CD4-positive, alpha-beta T cell treated with Interleukin-17A for 1 hour (primary cell): Measurements from ENCODE around the gene ABCC1.
"Not testable (repeated sequence)": the region's sequence is repeated elsewhere in the genome, so short reads cannot be mapped to it uniquely, and the experiment has no call there.

Source experiments
- DNase-seq: peaks from one replicate; pipeline ENCODE4 v3.0.0-alpha.2; 2020

Gene ABCC1

GRCh38 chr16:16092925-16093627, 143.7 kb downstream of the ABCC1 start:
- no peak for DNase-seq

GRCh38 chr16:16093628-16094332, 144.4 kb downstream of the ABCC1 start:
- no peak for DNase-seq

GRCh38 chr16:16095646-16096045, 146.2 kb downstream of the ABCC1 start:
- no peak for DNase-seq

GRCh38 chr16:16096121-16096857, 146.9 kb downstream of the ABCC1 start:
- DNase-seq, result no peak

- DNase-seq, result no peak
Measured at GRCh38 chr16:16096858-16097213, 147.4 kb downstream of the ABCC1 start.

- no peak for DNase-seq
Measured at GRCh38 chr16:16099320-16099719, 149.9 kb downstream of the ABCC1 start.

- DNase-seq, result no peak
Measured at GRCh38 chr16:16100631-16101030, 151.2 kb downstream of the ABCC1 start.

- no peak for DNase-seq
Measured at GRCh38 chr16:16101585-16101984, 152.2 kb downstream of the ABCC1 start.

- DNase-seq, result no peak
Measured at GRCh38 chr16:16102738-16103137, 153.3 kb downstream of the ABCC1 start.

- not testable (repeated sequence) for DNase-seq
Measured at GRCh38 chr16:16104132-16104803, 154.9 kb downstream of the ABCC1 start.

- DNase-seq, result not testable (repeated sequence)
Measured at GRCh38 chr16:16104804-16105141, 155.4 kb downstream of the ABCC1 start.

GRCh38 chr16:16105646-16106045, 156.2 kb downstream of the ABCC1 start:
- DNase-seq, result no peak

GRCh38 chr16:16106466-16106865, 157.1 kb downstream of the ABCC1 start:
- no peak for DNase-seq

GRCh38 chr16:16107839-16108238, 158.4 kb downstream of the ABCC1 start:
- no peak for DNase-seq

GRCh38 chr16:16108759-16109158, 159.3 kb downstream of the ABCC1 start:
- DNase-seq, result no peak

GRCh38 chr16:16109453-16110110, 160.2 kb downstream of the ABCC1 start:
- DNase-seq, result no peak

- no peak for DNase-seq
Measured at GRCh38 chr16:16110111-16110490, 160.7 kb downstream of the ABCC1 start.

- no peak for DNase-seq
Measured at GRCh38 chr16:16111639-16112038, 162.2 kb downstream of the ABCC1 start.

- DNase-seq, result no peak
Measured at GRCh38 chr16:16112450-16113053, 163.1 kb downstream of the ABCC1 start.

- no peak for DNase-seq
Measured at GRCh38 chr16:16113076-16113475, 163.7 kb downstream of the ABCC1 start.

GRCh38 chr16:16116841-16117240, 167.4 kb downstream of the ABCC1 start:
- no peak for DNase-seq

GRCh38 chr16:16118337-16118736, 168.9 kb downstream of the ABCC1 start:
- no peak for DNase-seq

GRCh38 chr16:16120044-16120381, 170.6 kb downstream of the ABCC1 start:
- peak; percentile 8 for DNase-seq
